DND-41 (cell line): ENCODE results near the gene FTL.

Experiments used
- CTCF ChIP-seq: IDR thresholded peaks from 2 replicates; pipeline ENCODE4 v1.5.1; 2012; ENCODE audit warnings: borderline replicate concordance, low read length, moderate library complexity, mild to moderate bottlenecking; ENCODE audit not compliant: poor library complexity, severe bottlenecking; ENCODE audit errors: extremely low read depth
- EZH2 ChIP-seq: IDR thresholded peaks from 3 replicates; pipeline ENCODE4 v1.6.1; 2012; ENCODE audit warnings: borderline replicate concordance, low read depth, mild to moderate bottlenecking, moderate library complexity, low read length, inconsistent platforms; ENCODE audit not compliant: severe bottlenecking

- TF ChIP-seq CTCF (no peak), EZH2 (no peak)
Measured at GRCh38 chr19:49010453-49010852, 45.3 kb downstream of the FTL start.
